GM18517 (cell line): ENCODE data around the gene PTBP1.

Source experiments
- ATAC-seq: cut with Tn5 transposase; IDR thresholded peaks from one replicate; pipeline ENCODE4 v1.9.1; 2021; ENCODE audit warnings: mild to moderate bottlenecking, moderate library complexity; ENCODE audit not compliant: unreplicated experiment

Gene PTBP1

GRCh38 chr19:795691-796581 is 1.3 kb upstream of the PTBP1 start:
- no peak for ATAC-seq

DNA sequence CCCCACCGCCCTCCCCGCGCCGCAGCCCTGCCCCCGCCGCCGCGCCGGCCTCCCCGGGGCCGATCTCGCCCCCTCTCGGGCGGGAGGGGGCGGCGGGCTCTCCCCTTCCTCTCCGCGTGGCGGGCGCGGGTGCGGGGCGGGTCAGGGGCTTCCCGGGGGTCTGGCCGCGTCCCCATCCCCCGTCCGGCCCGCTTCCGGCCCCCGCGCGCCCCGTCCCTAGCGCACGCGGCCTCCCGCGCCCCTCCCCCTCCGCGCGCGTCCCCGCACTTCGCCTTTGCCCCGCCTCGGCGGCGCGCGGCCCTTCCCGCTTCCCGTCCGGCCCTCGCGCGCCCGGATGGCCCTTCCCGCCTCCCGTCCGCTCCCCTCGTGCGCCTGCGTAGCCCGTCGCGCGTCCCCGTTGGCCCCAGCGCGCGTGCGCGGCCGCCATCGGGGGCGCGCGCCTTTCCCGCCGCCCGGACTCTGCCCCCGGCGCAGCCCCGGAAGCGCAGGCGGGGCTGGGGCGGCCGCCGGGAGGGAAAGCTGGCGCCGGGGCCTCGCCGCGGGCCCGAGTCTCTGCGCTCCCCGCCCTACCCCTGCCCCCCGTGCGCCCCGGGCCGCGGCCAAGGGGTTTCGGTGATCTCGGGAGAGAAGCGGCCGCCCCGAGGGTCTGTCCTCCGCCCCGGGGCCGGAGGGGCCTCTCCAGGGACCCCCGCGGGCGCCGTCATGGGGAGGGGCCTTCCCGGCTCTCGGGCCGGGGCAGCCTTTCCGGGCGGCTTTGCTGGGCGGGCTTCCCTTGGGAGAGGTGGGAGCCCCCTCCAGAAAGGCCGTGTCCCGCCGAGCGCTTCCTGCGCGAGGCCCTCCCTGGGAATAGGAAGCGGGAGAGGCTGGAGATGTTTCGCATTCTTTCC is 519 bp downstream of the PTBP1 start:
- ATAC-seq, result peak; percentile 9

GRCh38 chr19:798415-799075 is 1.3 kb downstream of the PTBP1 start:
- ATAC-seq, result no peak

- ATAC-seq, result no peak
Observed at GRCh38 chr19:799076-799881, 2.0 kb downstream of the PTBP1 start.

- ATAC-seq, result no peak
Observed at GRCh38 chr19:800360-801029, 3.2 kb downstream of the PTBP1 start.

GRCh38 chr19:801030-801860 is 4.0 kb downstream of the PTBP1 start:
- no peak for ATAC-seq

DNA sequence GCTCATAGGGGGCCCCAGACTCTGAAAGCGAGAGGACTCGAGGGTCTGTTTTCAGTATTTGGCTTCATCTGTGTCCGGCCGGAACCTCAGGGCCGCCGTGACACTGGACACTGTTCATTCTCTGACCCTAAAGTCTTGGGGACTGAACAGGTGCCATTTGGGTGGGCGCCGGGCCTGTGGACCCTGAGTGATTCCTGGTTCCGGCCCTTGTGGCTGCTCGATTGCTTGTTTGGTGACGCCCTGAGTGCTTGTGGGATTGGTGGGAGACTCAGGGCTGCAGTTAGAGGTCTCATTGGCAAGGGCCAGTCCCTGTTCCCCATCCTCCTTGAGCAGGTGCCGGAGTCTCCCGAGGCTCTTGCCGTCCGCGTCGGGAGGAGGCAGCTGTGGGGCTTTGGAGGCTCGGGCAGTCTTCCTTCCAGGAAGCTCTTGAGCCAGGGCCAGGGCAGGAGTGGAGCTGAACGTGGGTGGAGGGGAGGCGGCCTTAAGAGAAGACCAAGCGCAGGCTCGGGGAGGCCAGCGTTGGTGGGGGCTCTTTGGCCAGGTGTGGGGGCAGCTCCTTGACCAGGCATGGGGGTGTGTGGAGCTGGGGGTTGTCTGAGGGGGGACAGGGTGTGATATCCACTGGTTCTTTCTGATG is 4.7 kb downstream of the PTBP1 start:
- no peak for ATAC-seq

DNA sequence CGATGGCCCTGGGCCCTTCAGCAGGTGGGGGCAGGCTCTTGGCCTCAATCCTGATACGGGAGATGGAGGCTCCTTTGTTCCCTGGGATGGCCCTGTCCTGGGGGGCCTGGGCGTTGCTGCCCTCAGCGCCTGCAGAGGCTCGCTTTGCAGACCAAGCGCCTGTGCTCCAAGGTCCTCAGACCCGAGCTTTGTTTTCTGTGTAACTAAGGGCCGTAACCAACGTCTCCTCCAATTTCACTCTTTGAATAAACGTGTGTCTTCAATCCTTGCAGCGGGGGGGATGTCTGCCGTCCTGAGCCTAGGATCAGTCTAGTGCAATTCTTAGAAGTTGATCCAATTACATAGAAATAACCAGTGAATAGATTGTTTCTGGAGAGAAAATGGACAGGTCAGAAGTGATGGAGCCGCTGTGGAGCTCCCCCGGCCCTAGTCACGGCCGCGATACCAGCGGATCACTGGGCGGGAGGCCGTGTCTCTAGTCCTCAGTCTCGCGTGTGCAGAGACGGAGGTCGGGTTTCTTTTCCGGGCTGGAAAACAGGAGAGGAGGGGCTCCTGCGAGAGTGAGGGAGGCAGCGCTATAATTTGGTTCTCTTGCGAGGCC is 5.3 kb downstream of the PTBP1 start:
- no peak for ATAC-seq

DNA sequence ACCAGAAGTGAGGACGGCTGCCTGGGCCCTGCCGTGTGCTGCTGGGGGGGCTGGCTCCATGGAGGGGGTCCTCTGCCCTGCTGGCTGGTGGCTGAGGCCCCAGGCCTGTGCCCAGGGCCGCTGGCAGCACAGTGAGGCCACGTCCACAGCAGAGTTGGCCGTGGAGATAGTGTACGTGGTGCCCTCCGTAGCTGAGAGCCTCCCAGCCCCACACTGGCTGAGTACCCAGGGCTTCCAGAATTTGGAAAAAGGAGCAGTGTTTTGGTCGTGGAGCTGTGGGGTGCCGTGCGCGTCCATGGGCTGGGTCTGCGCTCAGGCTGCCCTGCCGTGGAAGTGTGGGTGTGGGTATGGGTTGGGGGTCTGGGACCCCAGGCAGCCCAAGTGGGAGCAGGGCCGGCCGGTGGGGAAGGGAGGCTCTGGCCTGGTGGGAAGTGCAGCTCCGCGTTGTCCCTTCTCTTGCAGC is 5.9 kb downstream of the PTBP1 start:
- ATAC-seq, result no peak

GRCh38 chr19:803686-804418 is 6.6 kb downstream of the PTBP1 start:
- ATAC-seq, result no peak

DNA sequence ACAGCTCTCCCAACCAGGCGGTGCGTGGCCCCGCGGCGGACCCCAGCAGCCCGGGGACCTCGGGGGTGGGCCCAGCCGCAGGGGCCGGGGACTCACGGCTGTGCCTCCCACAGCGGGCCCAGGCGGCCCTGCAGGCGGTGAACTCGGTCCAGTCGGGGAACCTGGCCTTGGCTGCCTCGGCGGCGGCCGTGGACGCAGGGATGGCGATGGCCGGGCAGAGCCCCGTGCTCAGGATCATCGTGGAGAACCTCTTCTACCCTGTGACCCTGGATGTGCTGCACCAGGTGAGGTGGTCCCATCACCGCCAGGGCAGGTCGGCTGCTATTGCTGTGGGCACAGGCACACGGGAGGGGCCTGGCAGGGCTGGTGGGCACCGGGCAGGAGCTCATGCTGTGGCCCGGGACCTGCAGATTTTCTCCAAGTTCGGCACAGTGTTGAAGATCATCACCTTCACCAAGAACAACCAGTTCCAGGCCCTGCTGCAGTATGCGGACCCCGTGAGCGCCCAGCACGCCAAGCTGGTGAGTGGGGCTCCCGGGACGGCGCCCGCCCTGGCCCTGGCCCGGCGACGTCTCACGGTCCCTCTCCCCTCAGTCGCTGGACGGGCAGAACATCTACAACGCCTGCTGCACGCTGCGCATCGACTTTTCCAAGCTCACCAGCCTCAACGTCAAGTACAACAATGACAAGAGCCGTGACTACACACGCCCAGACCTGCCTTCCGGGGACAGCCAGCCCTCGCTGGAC is 7.3 kb downstream of the PTBP1 start:
- no peak for ATAC-seq

GRCh38 chr19:805166-805551 is 7.9 kb downstream of the PTBP1 start:
- no peak for ATAC-seq

DNA sequence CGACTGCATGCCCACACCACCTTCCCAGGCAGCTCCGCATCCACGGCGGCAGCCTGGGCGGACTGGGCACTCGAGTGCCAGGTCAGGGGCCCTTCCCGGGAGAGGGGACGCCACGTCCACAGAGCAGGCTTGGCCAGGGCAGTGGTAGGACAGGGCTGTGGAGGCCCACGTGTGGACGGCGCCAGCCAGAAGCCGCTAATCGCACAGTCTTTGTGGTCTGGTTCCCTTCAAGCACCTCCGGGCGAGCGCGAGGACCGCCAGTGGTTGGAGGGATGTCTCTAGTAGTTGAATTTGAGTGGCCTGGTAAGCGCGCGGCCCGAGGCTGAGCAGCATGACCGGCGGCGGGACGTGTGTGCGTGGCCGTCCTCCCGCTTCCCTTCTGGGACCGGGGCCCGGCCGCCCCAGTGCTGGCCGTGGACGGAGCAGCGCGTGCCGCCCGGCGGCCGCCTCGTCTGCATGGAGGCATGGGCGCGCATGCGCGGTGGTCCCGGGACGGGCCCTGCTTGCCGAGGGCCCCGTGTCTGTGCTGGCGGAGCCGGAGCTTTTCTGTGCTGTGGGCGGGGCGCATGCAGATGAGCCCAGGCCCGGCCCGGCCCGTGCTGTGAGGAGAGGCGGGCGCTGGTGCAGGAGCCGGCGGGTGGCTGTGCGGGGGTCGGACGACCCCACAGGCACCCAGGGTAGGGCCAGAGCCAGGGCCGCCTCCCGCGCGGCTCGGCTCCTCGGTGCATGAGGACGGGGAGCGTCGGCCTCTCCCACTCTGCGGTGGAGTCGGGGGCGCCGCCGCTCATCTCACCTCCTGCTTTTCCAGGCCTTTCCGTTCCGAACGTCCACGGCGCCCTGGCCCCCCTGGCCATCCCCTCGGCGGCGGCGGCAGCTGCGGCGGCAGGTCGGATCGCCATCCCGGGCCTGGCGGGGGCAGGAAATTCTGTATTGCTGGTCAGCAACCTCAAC is 8.6 kb downstream of the PTBP1 start:
- ATAC-seq, result no peak

DNA sequence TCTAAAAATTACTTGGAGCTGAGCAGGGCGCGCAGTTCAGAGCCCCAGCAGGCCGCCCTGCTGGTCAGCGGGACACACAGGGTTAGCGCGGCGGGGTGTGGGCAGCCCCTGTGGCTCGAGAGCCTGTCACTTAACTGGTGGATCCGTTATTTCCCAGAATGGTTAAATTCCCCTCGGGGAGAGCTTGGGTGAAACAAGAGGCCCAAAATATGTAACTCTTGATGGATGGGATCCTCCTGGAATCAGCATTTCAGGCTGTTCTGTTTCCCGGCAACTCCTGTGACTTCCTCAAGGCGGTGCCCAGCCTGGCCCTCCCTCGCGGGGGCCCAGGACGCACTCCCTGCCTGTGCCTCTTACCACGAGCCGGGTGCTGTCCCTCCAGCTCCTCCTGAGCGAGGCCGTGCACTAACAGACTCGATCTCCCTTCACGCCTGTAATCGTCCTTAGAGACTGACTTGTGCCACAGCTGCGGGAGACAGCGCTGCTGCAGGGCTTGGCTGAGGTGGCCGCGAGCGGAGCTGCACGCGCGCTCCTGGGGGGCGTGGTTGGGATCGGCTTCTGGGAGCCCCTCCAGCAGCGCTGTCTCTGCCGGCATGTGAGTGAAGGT is 9.7 kb downstream of the PTBP1 start:
- ATAC-seq, result no peak
